Activated CD4-positive, alpha-beta T cell treated with anti-CD3 and anti-CD28 coated beads, Interleukin-2, amount 10 ng/mL, durations not matched to agents 7 days and 5 days (primary cell): ENCODE measurements around the gene ROBO1. TPM values are rescaled to one million over a fixed set of nuclear protein-coding genes. Genes with fewer than 3 reads are reported as not detected.

Experiments
- CTCF ChIA-PET: fragments of 350-600 bp; sonication (Branson Sonifier 250); formaldehyde crosslinking; loops from one replicate; lab custom pipeline; 2021; ENCODE audit warnings: antibody characterized with exemption; lab: Charles Lee
- POLR2A ChIA-PET: fragments of 350-600 bp; sonication (Branson Sonifier 250); formaldehyde crosslinking; loops from one replicate; lab custom pipeline; 2021; ENCODE audit warnings: antibody characterized with exemption; lab: Charles Lee
- DNase-seq: peaks from one replicate; pipeline ENCODE4 v3.0.0-alpha.2; 2020
- H3K27ac Mint-ChIP-seq: one replicate; pipeline ENCODE4 v1.8.0; 2021; ENCODE audit warnings: mild to moderate bottlenecking, moderate library complexity, mixed read lengths
- H3K27me3 Mint-ChIP-seq: one replicate; pipeline ENCODE4 v1.8.0; 2021; ENCODE audit warnings: mixed read lengths
- H3K36me3 Mint-ChIP-seq: one replicate; pipeline ENCODE4 v1.8.0; 2021; ENCODE audit warnings: low read depth, mixed read lengths
- H3K4me1 Mint-ChIP-seq: one replicate; pipeline ENCODE4 v1.8.0; 2021; ENCODE audit warnings: mixed read lengths
- H3K4me3 Mint-ChIP-seq: one replicate; pipeline ENCODE4 v1.8.0; 2021; ENCODE audit warnings: mild to moderate bottlenecking, moderate library complexity, mixed read lengths
- H3K9me3 Mint-ChIP-seq: one replicate; pipeline ENCODE4 v1.8.0; 2021; ENCODE audit warnings: mixed read lengths
- total RNA-seq, 2 experiments: library from RNA; stranded (reverse); gene quantifications; one replicate each; pipeline ENCODE4 v1.2.3, GENCODE V29; 2021

The ROBO1 gene
- total RNA-seq, 2 experiments from 2014 or later = 0.55 to 0.62 TPM

DNA sequence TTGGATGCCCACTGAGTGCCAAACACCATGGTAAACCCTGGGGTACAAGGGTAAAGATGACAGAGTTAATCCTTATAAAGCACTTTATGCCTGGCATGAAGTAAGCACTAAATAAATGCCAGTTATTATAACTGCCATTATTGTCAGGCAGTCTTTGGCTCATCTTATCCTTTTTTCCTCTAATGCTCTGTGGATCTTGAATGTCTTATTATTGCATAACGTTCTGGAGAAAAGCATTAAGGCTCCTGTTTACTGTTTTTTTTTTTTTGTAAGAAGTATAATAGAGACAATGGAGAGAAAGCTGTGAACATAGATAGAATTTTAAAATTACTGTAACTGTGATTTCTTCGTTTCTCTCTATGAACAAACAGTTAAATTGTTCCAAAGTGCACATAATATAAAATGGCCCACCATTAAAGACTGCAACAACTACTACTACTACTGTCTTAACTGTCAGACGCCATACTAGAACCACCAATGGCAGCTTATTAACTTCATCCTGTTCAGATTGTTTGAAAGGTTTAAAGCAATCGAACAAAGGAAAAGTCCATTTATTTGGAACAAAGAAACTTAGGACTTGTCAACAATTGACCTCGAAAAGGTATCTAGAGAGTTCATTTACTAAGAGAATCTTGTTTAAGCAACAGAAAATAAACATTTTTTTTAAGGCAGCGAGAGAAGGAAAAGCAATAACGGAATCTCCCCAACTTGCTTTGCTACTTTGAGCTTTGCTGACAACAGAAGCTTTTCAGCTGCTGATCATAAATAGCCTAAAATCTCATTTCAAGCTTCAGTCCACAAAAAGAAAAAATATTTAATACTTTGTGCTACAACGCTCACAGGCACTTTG, 520.7 kb downstream of the ROBO1 start:
- H3K36me3 Mint-ChIP-seq = no peaks in the 10 kb centered on the region
- H3K27me3 Mint-ChIP-seq = no peaks in the 10 kb centered on the region
- CTCF ChIA-PET = no interaction called here
- POLR2A ChIA-PET = no interaction called here
- no peak overlapping the region for H3K4me3 Mint-ChIP-seq
- H3K27ac Mint-ChIP-seq = no peak overlapping the region
- DNase-seq = no peak
- H3K4me1 Mint-ChIP-seq = no peaks in the 10 kb centered on the region
- H3K9me3 Mint-ChIP-seq = peaks cover 8% of the 10 kb centered on the region

DNA sequence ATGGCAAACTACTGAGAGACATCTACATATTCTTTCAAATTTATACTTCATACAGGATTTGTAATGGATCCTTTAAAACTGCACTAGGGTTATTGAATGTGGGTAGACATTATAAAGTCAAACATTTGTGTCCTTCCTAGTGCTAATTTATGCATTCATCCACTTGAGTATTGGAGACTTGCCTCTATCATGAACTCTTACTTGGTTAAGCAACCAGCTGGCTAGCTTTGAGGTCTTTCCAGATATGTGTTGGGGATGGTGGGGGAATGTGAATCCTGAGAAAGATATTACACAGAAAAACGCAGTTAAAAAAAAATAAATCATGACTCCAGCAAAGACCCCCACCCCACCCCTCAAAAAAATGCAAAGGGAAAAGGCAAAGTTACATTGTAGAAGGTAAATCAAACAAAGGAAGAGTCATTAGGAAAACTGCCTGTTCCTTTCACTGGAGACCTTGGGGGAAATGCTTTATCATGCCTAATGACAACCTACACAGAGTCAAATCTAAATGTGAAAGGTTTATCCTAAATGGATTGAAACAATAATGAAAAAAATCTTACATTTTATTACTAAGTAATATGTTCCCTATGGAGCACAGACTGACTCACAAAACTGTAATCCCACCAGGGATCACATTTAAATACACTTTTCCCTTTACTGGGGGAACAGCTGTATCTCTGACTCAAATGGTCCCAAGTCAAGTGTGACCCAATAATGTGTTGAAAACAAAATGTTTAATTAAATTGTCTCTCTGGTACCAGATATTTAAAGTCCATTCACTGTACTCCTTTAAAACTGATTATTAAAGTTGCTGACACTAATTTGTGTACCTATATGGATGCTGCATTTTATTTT, 522.3 kb downstream of the ROBO1 start:
- no peaks in the 10 kb centered on the region for H3K36me3 Mint-ChIP-seq
- H3K4me3 Mint-ChIP-seq = no peak overlapping the region
- POLR2A ChIA-PET = no interaction called here
- CTCF ChIA-PET = no interaction called here
- H3K4me1 Mint-ChIP-seq = no peaks in the 10 kb centered on the region
- peaks cover 11% of the 10 kb centered on the region for H3K9me3 Mint-ChIP-seq
- H3K27me3 Mint-ChIP-seq = no peaks in the 10 kb centered on the region
- DNase-seq = no peak
- H3K27ac Mint-ChIP-seq = no peak overlapping the region

DNA sequence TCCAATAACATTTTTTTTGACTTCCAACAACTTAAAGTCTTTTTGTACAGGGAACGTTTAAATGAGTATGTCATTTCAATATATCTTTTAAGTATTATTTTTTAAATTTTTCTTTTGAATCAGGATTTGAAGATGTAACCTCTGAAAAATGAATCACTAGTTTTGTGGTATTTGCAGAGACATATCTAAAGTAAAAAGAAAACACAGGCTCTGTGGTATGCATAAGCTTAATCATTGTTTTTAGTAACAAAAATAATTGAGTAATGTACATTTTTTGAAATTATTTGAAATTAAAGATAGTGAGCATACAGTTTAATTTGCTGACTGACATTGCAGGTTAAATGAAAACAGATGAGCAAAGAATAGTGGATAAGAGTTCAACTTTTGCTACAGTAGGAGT, 531.3 kb downstream of the ROBO1 start:
- H3K4me3 Mint-ChIP-seq = no peak overlapping the region
- H3K36me3 Mint-ChIP-seq = no peaks in the 10 kb centered on the region
- no peaks in the 10 kb centered on the region for H3K4me1 Mint-ChIP-seq
- CTCF ChIA-PET = no interaction called here
- POLR2A ChIA-PET = no interaction called here
- H3K27ac Mint-ChIP-seq = no peak overlapping the region
- DNase-seq = no peak
- H3K27me3 Mint-ChIP-seq = no peaks in the 10 kb centered on the region
- H3K9me3 Mint-ChIP-seq = no peaks in the 10 kb centered on the region

DNA sequence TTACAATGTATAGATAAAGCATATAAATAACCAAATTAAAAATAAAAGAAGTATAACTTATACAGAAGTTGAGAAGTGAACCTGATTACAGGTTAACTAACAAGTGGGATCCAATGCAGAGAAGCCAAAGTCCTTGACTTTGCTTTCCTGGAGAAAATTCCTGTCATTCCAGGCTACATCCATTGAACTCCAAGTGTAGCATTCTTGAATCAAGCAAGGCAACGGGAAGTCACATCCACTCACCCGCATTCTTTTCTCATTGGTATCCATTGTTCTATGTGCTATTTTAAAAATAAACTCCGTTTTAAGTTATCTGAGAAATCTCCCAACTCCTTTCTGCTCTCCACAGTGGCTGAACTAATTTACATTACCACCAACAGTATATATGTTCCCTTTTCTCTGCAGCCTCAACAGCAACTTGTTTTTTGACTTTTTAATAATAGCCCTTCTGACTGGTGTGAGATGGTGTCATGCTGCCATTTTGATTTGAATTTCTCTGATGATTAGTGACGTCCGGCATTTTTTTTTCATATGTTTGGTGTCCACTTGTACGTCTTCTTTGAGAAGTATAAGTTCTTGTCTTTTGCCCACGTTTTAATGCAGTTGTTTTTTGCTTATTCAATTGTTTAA, 534.3 kb downstream of the ROBO1 start:
- Mint-ChIP-seq H3K27ac (no peak overlapping the region), H3K9me3 (peaks cover 5% of the 10 kb centered on the region), H3K4me1 (no peaks in the 10 kb centered on the region), H3K27me3 (no peaks in the 10 kb centered on the region), H3K36me3 (no peaks in the 10 kb centered on the region), H3K4me3 (no peak overlapping the region)
- ChIA-PET POLR2A (no interaction called here), CTCF (no interaction called here)
- no peak for DNase-seq

DNA sequence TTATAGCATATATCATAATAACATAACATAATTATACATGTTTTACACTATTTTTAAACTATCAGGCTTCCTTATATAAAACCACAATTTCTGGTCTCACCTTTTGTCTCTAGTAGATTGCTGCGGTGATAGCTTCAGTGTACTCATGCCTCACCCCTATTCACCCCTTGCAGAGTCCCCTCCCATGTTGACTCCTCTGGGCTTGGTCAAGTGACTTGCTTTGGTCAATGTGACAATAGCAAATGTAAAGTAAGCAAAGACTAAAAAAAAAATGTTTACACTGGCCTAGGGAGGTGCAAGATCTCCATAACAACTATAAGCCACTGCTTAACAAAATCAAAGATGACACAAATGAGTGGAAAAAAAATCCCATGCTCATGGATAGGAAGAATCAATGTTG, 537.5 kb downstream of the ROBO1 start:
- H3K4me1 Mint-ChIP-seq = no peaks in the 10 kb centered on the region
- H3K9me3 Mint-ChIP-seq = peaks cover 8% of the 10 kb centered on the region
- H3K27me3 Mint-ChIP-seq = no peaks in the 10 kb centered on the region
- H3K36me3 Mint-ChIP-seq = no peaks in the 10 kb centered on the region
- no peak overlapping the region for H3K27ac Mint-ChIP-seq
- no peak for DNase-seq
- ChIA-PET POLR2A (no interaction called here), CTCF (no interaction called here)
- no peak overlapping the region for H3K4me3 Mint-ChIP-seq

DNA sequence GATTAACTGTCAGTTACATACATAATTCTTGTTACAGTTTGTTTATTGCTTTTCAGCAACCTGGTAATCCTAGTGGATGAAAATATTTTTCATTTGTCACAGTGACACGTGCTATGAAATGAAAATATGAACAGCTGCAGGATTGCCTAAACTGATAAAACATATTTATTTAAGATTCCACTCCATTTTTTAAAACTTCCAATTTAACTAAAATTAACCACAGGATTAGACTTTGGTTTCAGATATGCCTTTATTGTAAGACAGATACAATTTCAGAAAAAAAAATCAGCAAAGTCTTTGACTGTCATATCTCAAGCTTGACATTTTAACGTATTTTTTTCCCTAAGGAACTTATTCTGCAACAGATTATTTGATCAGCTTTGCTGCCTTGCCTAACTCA, 550.7 kb downstream of the ROBO1 start:
- H3K27me3 Mint-ChIP-seq = no peaks in the 10 kb centered on the region
- no peak overlapping the region for H3K4me3 Mint-ChIP-seq
- no peaks in the 10 kb centered on the region for H3K36me3 Mint-ChIP-seq
- POLR2A ChIA-PET = no interaction called here
- no peak for DNase-seq
- no peaks in the 10 kb centered on the region for H3K4me1 Mint-ChIP-seq
- CTCF ChIA-PET = no interaction called here
- H3K9me3 Mint-ChIP-seq = no peaks in the 10 kb centered on the region
- no peak overlapping the region for H3K27ac Mint-ChIP-seq

DNA sequence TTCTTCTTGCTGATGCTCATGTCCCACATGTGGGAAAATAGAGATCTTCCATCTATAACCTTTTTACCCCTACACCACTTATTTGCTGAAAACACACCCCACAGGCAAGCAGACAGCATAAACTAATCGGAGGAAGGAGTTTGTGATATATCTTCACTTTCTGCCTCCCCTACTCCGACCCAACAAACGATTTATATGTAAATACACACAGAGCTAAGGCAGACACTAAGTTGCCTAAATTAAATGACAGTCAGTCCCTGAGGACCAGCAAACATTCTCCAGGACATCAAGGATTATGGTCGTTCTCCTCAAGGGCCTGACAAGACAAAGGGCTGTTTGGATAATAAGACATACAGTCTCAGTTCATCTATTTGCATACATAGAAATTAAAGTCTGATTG, 552.5 kb downstream of the ROBO1 start:
- no peaks in the 10 kb centered on the region for H3K36me3 Mint-ChIP-seq
- DNase-seq = no peak
- H3K27me3 Mint-ChIP-seq = no peaks in the 10 kb centered on the region
- H3K4me3 Mint-ChIP-seq = no peak overlapping the region
- H3K4me1 Mint-ChIP-seq = no peaks in the 10 kb centered on the region
- no peak overlapping the region for H3K27ac Mint-ChIP-seq
- CTCF ChIA-PET = no interaction called here
- H3K9me3 Mint-ChIP-seq = no peaks in the 10 kb centered on the region
- POLR2A ChIA-PET = no interaction called here

DNA sequence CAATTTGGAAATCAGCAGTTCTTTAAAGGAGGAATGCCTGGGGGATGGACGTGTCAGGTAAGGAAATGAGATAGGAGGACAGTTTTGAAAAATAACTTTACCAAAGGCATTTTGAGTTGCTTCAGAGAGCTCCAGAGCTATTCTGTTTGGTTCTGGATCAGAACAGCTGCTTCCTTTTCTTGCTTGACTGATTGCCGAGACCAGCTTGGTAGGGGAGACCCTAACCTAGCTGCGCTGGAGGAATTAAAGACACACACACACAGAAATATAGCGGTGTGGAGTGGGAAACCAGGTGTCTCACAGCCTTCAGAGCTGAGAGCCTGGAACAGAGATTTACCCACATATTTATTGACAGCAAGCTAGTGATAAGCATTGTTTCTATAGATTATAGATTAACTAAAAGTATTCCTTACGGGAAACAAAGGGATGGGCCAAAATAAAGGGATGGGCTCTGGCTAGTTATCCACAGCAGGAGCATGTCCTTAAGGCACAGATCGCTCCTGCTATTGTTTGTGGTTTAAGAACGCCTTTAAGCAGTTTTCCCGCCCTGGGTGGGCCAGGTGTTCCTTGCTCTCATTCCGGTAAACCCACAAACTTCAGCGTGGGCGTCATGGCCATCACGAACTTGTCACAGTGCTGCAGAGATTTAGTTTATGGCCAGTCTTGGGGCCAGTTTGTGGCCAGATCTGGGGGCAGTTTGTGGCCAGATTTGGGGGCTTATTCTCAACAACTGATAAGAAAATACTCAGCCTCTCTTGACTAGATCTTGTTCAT, 556.0 kb downstream of the ROBO1 start:
- POLR2A ChIA-PET = no interaction called here
- CTCF ChIA-PET = no interaction called here
- no peak overlapping the region for H3K4me3 Mint-ChIP-seq
- no peaks in the 10 kb centered on the region for H3K4me1 Mint-ChIP-seq
- DNase-seq = no peak
- H3K36me3 Mint-ChIP-seq = no peaks in the 10 kb centered on the region
- peaks cover 6% of the 10 kb centered on the region for H3K9me3 Mint-ChIP-seq
- H3K27me3 Mint-ChIP-seq = no peaks in the 10 kb centered on the region
- no peak overlapping the region for H3K27ac Mint-ChIP-seq

DNA sequence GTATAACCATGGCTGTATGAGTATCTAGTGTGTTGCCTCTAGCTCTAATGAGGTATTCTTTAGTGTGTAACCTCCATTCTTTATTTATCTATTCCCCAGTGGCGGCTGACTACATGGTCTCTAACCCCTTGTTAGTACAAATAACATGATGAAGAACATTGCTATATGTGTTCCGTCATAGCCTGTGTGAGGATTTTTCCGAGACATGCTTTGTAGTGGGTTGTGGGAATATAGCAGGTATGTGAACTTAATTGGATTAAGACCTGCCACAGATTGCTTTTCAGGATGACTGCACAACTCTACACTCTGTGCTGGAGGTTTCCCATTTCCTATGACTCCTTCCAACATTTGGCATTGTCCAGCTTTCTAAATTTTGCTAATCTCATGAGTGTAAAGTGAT, 563.4 kb downstream of the ROBO1 start:
- Mint-ChIP-seq H3K36me3 (no peaks in the 10 kb centered on the region), H3K27me3 (no peaks in the 10 kb centered on the region), H3K4me1 (no peaks in the 10 kb centered on the region), H3K4me3 (no peak overlapping the region), H3K27ac (no peak overlapping the region), H3K9me3 (peaks cover 11% of the 10 kb centered on the region)
- no peak for DNase-seq
- ChIA-PET CTCF (no interaction called here), POLR2A (no interaction called here)

DNA sequence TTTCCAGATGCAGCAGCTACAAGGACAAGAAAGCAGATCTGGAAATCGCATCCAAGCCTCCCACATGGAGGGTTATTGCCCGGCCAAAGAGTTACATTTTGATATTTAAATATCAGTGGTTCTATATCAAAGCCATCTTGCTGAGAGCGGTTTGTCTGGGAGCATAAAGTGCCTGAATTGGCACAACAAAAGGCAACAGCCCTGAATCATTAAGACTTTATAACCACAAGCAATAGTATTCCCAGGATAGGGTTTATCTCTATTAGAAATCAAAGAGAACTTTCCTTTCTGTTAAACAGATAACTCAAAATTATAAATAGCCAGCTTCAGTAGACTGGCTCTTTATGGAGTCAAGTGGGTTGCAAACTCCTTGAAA, 564.7 kb downstream of the ROBO1 start:
- no peaks in the 10 kb centered on the region for H3K27me3 Mint-ChIP-seq
- ChIA-PET CTCF (no interaction called here), POLR2A (no interaction called here)
- H3K4me3 Mint-ChIP-seq = no peak overlapping the region
- no peaks in the 10 kb centered on the region for H3K36me3 Mint-ChIP-seq
- no peaks in the 10 kb centered on the region for H3K4me1 Mint-ChIP-seq
- no peak for DNase-seq
- H3K27ac Mint-ChIP-seq = no peak overlapping the region
- peaks cover 7% of the 10 kb centered on the region for H3K9me3 Mint-ChIP-seq

DNA sequence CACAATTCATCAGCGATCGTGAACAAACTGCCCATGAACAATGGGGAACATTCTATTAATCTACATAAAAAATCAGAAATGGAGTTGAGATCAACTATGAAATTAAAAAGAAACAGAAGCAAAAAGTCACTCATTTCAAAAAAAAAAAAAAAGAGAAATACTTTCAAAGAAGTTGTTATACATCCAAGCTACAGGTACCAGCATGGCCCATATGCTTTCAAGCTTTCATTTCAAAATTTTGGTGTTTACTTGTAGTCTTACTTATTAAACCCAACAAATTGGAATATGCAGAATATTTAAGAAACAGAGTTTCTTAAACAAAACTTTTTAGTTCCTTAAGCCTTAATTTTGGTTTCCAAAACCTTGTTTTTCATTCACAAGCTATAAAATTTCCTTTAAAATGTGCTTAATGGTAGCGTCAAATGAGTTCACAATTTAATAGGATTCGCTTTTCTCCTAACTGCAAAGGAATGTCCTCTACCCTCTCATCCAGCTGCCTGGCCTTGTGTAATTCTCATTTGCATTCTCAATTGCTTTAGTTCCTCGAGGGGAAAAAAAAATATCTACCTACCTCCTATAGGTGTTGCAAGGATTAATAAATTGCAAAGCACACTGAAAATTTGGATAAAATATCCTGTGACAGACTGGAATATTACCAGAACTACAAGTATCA, 565.2 kb downstream of the ROBO1 start:
- Mint-ChIP-seq H3K4me1 (no peaks in the 10 kb centered on the region), H3K9me3 (peaks cover 5% of the 10 kb centered on the region), H3K27me3 (no peaks in the 10 kb centered on the region), H3K36me3 (no peaks in the 10 kb centered on the region), H3K4me3 (no peak overlapping the region), H3K27ac (no peak overlapping the region)
- DNase-seq = no peak
- ChIA-PET POLR2A (no interaction called here), CTCF (no interaction called here)

DNA sequence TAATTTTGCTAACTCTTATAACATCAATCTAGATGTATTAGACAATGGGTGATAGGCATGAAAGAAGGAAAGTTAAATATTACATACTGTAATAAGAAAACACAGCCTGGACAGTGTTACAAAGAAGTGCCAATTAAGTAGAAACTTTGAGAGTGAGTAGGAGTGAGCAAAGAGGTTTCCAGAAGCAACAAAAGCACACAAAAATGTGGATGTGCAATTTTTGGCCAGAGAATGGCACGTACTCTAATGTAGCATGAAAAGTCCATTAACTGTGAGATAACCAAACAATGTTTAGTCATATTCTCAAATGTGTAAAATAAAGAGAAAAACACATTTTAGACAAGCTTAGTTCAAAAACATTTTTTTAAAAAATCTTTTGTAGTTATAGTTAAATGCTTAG, 567.3 kb downstream of the ROBO1 start:
- Mint-ChIP-seq H3K27me3 (no peaks in the 10 kb centered on the region), H3K9me3 (peaks cover 5% of the 10 kb centered on the region), H3K36me3 (no peaks in the 10 kb centered on the region), H3K4me1 (no peaks in the 10 kb centered on the region), H3K4me3 (no peak overlapping the region), H3K27ac (no peak overlapping the region)
- CTCF ChIA-PET = no interaction called here
- no peak for DNase-seq
- POLR2A ChIA-PET = no interaction called here
